ENCODE measurements around the gene SLC6A13.

SLC6A13 gene

GRCh38 chr12:205026-205425, 57.6 kb downstream of the SLC6A13 start:
- H3K4me3 Mint-ChIP-seq, result no peak overlapping the region
- H3K4me1 Mint-ChIP-seq, result no peaks in the 10 kb centered on the region
- peaks cover 2% of the 10 kb centered on the region for H3K36me3 Mint-ChIP-seq
- no peak overlapping the region for H3K27ac Mint-ChIP-seq
- H3K27me3 Mint-ChIP-seq, result peaks cover 35% of the 10 kb centered on the region
- no peaks in the 10 kb centered on the region for H3K9me3 Mint-ChIP-seq

- Mint-ChIP-seq H3K4me3 (no peak overlapping the region), H3K27ac (no peak overlapping the region), H3K4me1 (no peaks in the 10 kb centered on the region), H3K27me3 (peaks cover 34% of the 10 kb centered on the region), H3K9me3 (no peaks in the 10 kb centered on the region), H3K36me3 (peaks cover 2% of the 10 kb centered on the region)
Observed at GRCh38 chr12:204261-204678, 58.4 kb downstream of the SLC6A13 start.

- Mint-ChIP-seq H3K27ac (no peak overlapping the region), H3K36me3 (peaks cover 2% of the 10 kb centered on the region), H3K4me3 (no peak overlapping the region), H3K4me1 (no peaks in the 10 kb centered on the region), H3K9me3 (no peaks in the 10 kb centered on the region), H3K27me3 (peaks cover 30% of the 10 kb centered on the region)
Observed at GRCh38 chr12:203462-204260, 59.0 kb downstream of the SLC6A13 start.

GRCh38 chr12:203074-203461, 59.6 kb downstream of the SLC6A13 start:
- Mint-ChIP-seq H3K36me3 (peaks cover 2% of the 10 kb centered on the region), H3K4me1 (no peaks in the 10 kb centered on the region), H3K27ac (no peak overlapping the region), H3K9me3 (no peaks in the 10 kb centered on the region), H3K27me3 (peaks cover 29% of the 10 kb centered on the region), H3K4me3 (no peak overlapping the region)

GRCh38 chr12:202081-202731, 60.4 kb downstream of the SLC6A13 start:
- no peaks in the 10 kb centered on the region for H3K9me3 Mint-ChIP-seq
- no peak overlapping the region for H3K4me3 Mint-ChIP-seq
- H3K27ac Mint-ChIP-seq, result no peak overlapping the region
- H3K36me3 Mint-ChIP-seq, result peaks cover 2% of the 10 kb centered on the region
- H3K27me3 Mint-ChIP-seq, result peaks cover 30% of the 10 kb centered on the region
- H3K4me1 Mint-ChIP-seq, result no peaks in the 10 kb centered on the region

- no peak overlapping the region for H3K4me3 Mint-ChIP-seq
- no peaks in the 10 kb centered on the region for H3K9me3 Mint-ChIP-seq
- H3K4me1 Mint-ChIP-seq, result no peaks in the 10 kb centered on the region
- peaks cover 27% of the 10 kb centered on the region for H3K27me3 Mint-ChIP-seq
- peaks cover 2% of the 10 kb centered on the region for H3K36me3 Mint-ChIP-seq
- H3K27ac Mint-ChIP-seq, result no peak overlapping the region
Observed at GRCh38 chr12:201361-201760, 61.3 kb downstream of the SLC6A13 start.

GRCh38 chr12:198705-199104, 63.9 kb downstream of the SLC6A13 start:
- Mint-ChIP-seq H3K4me1 (no peaks in the 10 kb centered on the region), H3K27me3 (peaks cover 16% of the 10 kb centered on the region), H3K4me3 (no peak overlapping the region), H3K9me3 (no peaks in the 10 kb centered on the region), H3K27ac (no peak overlapping the region), H3K36me3 (peaks cover 2% of the 10 kb centered on the region)

GRCh38 chr12:197911-198695, 64.5 kb downstream of the SLC6A13 start:
- Mint-ChIP-seq H3K4me3 (no peak overlapping the region), H3K9me3 (no peaks in the 10 kb centered on the region), H3K27ac (no peak overlapping the region), H3K36me3 (peaks cover 2% of the 10 kb centered on the region), H3K27me3 (peaks cover 18% of the 10 kb centered on the region), H3K4me1 (no peaks in the 10 kb centered on the region)

- Mint-ChIP-seq H3K27me3 (peaks cover 16% of the 10 kb centered on the region), H3K9me3 (no peaks in the 10 kb centered on the region), H3K27ac (no peak overlapping the region), H3K4me1 (no peaks in the 10 kb centered on the region), H3K4me3 (no peak overlapping the region), H3K36me3 (no peaks in the 10 kb centered on the region)
Observed at GRCh38 chr12:197347-197746, 65.3 kb downstream of the SLC6A13 start.

- Mint-ChIP-seq H3K4me3 (no peak overlapping the region), H3K4me1 (no peaks in the 10 kb centered on the region), H3K9me3 (no peaks in the 10 kb centered on the region), H3K36me3 (no peaks in the 10 kb centered on the region), H3K27me3 (peaks cover 15% of the 10 kb centered on the region), H3K27ac (no peak overlapping the region)
Observed at GRCh38 chr12:196436-196835, 66.2 kb downstream of the SLC6A13 start.

- no peaks in the 10 kb centered on the region for H3K9me3 Mint-ChIP-seq
- no peaks in the 10 kb centered on the region for H3K4me1 Mint-ChIP-seq
- peaks cover 14% of the 10 kb centered on the region for H3K27me3 Mint-ChIP-seq
- H3K4me3 Mint-ChIP-seq, result no peak overlapping the region
- no peak overlapping the region for H3K27ac Mint-ChIP-seq
- no peaks in the 10 kb centered on the region for H3K36me3 Mint-ChIP-seq
Observed at GRCh38 chr12:195951-196350, 66.7 kb downstream of the SLC6A13 start.

GRCh38 chr12:195156-195555, 67.5 kb downstream of the SLC6A13 start:
- Mint-ChIP-seq H3K4me3 (no peak overlapping the region), H3K4me1 (no peaks in the 10 kb centered on the region), H3K9me3 (no peaks in the 10 kb centered on the region), H3K36me3 (no peaks in the 10 kb centered on the region), H3K27ac (no peak overlapping the region), H3K27me3 (peaks cover 15% of the 10 kb centered on the region)

- H3K9me3 Mint-ChIP-seq, result no peaks in the 10 kb centered on the region
- no peak overlapping the region for H3K27ac Mint-ChIP-seq
- peaks cover 19% of the 10 kb centered on the region for H3K27me3 Mint-ChIP-seq
- no peaks in the 10 kb centered on the region for H3K36me3 Mint-ChIP-seq
- H3K4me3 Mint-ChIP-seq, result no peak overlapping the region
- H3K4me1 Mint-ChIP-seq, result no peaks in the 10 kb centered on the region
Observed at GRCh38 chr12:194276-194675, 68.4 kb downstream of the SLC6A13 start.

- Mint-ChIP-seq H3K27me3 (peaks cover 19% of the 10 kb centered on the region), H3K4me1 (no peaks in the 10 kb centered on the region), H3K9me3 (no peaks in the 10 kb centered on the region)
Observed at GRCh38 chr12:193261-193660, 69.4 kb downstream of the SLC6A13 start.

GRCh38 chr12:191541-191940, 71.1 kb downstream of the SLC6A13 start:
- Mint-ChIP-seq H3K4me3 (no peak overlapping the region), H3K27ac (no peak overlapping the region), H3K36me3 (no peaks in the 10 kb centered on the region), H3K27me3 (peaks cover 17% of the 10 kb centered on the region), H3K9me3 (no peaks in the 10 kb centered on the region), H3K4me1 (no peaks in the 10 kb centered on the region)

More at GRCh38 chr12:193261-193660, 69.4 kb downstream of the SLC6A13 start:
- Mint-ChIP-seq H3K27ac (no peak overlapping the region), H3K4me3 (no peak overlapping the region), H3K36me3 (no peaks in the 10 kb centered on the region)

- Mint-ChIP-seq H3K4me3 (no peak overlapping the region), H3K27me3 (peaks cover 17% of the 10 kb centered on the region), H3K4me1 (no peaks in the 10 kb centered on the region), H3K27ac (no peak overlapping the region), H3K9me3 (no peaks in the 10 kb centered on the region), H3K36me3 (no peaks in the 10 kb centered on the region)
Observed at GRCh38 chr12:190881-191280, 71.8 kb downstream of the SLC6A13 start.

All from activated naive CD4-positive, alpha-beta T cell treated with anti-CD3 and anti-CD28 coated beads, Interleukin-2, amount 50 U/mL, for 24 hours (primary cell).